Right atrium auricular region (tissue), 2 donors: ENCODE measurements around the gene ARHGAP26. TPM values are rescaled to one million over a fixed set of nuclear protein-coding genes. Genes with fewer than 3 reads are reported as not detected.
A peak's percentile ranks its signal among the peaks of the same experiment; 100 is the strongest.

Source experiments
- DNase-seq: peaks from one replicate; pipeline ENCODE4 v3.0.0-alpha.2; 2019; ENCODE audit warnings: low spot score
- H3K27ac ChIP-seq, 2 donors: fragments of 200-600 bp; sonication (generic); 1 replicate in 1 of 2; 2 replicates in 1 of 2; pipeline ENCODE4 v1.5.1; 2016 to 2019
- H3K27me3 ChIP-seq, 2 donors: fragments of 200-600 bp; sonication (generic); one replicate each; pipeline versions ENCODE4 v1.5.1 to v1.6.0; 2017 to 2019
- H3K36me3 ChIP-seq: fragments of 200-600 bp; sonication (generic); one replicate; pipeline ENCODE4 v1.5.1; 2016
- H3K4me1 ChIP-seq, 2 donors: fragments of 200-600 bp; sonication (generic); one replicate each; pipeline versions ENCODE4 v1.5.1 to v1.6.0; 2017 to 2019
- H3K4me3 ChIP-seq, 2 donors: fragments of 200-600 bp; sonication (generic); 1 replicate in 1 of 2; 2 replicates in 1 of 2; pipeline ENCODE4 v1.5.1; 2017 to 2019; ENCODE audit warnings: mild to moderate bottlenecking in 1 of 2, moderate library complexity in 1 of 2
- H3K9me3 ChIP-seq, 2 donors: fragments of 200-600 bp; sonication (generic); one replicate each; pipeline ENCODE4 v1.5.1; 2019
- CTCF ChIP-seq, 2 donors: fragments of 200-600 bp; sonication (generic); IDR thresholded peaks; one replicate each; pipeline ENCODE4 v1.5.1; 2019; ENCODE audit warnings: antibody characterized with exemption in 2 of 2
- total RNA-seq, 2 donors: library from RNA; depleted of rRNA; stranded (reverse); fragments of >200 nt; gene quantifications; one replicate each; pipeline ENCODE4 v1.1.0, GENCODE V29; 2016

ARHGAP26 gene
- total RNA-seq, 2 donors from 2014 or later = 29.8 to 31.6 TPM

GRCh38 chr5:143008809-143009521 is 238.8 kb downstream of the ARHGAP26 start:
- Histone ChIP-seq H3K4me3 (no peak overlapping the region), H3K27ac (no peak overlapping the region), H3K9me3 (no peaks in the 10 kb centered on the region), H3K36me3 (no peaks in the 10 kb centered on the region), H3K27me3 (no peaks in the 10 kb centered on the region), H3K4me1 (peaks cover 0 to 53% of the 10 kb centered on the region in 2 donors)
- peak; percentile 59 for DNase-seq
- no peak for TF ChIP-seq CTCF (IDR thresholded peaks at IDR 0.05)

GRCh38 chr5:143010351-143010750 is 240.2 kb downstream of the ARHGAP26 start:
- DNase-seq = no peak
- Histone ChIP-seq H3K4me1 (peaks cover 0 to 40% of the 10 kb centered on the region in 2 donors), H3K27me3 (no peaks in the 10 kb centered on the region), H3K4me3 (no peak overlapping the region), H3K9me3 (no peaks in the 10 kb centered on the region), H3K36me3 (no peaks in the 10 kb centered on the region), H3K27ac (no peak overlapping the region)
- TF ChIP-seq CTCF (IDR thresholded peaks at IDR 0.05) = no peak

- no peak for DNase-seq
- Histone ChIP-seq H3K27ac (no peak overlapping the region), H3K4me3 (no peak overlapping the region), H3K9me3 (no peaks in the 10 kb centered on the region), H3K36me3 (no peaks in the 10 kb centered on the region), H3K4me1 (peaks cover 0 to 36% of the 10 kb centered on the region in 2 donors), H3K27me3 (no peaks in the 10 kb centered on the region)
- no peak for TF ChIP-seq CTCF (IDR thresholded peaks at IDR 0.05)
Observed at GRCh38 chr5:143011585-143011984, 241.4 kb downstream of the ARHGAP26 start.

DNA sequence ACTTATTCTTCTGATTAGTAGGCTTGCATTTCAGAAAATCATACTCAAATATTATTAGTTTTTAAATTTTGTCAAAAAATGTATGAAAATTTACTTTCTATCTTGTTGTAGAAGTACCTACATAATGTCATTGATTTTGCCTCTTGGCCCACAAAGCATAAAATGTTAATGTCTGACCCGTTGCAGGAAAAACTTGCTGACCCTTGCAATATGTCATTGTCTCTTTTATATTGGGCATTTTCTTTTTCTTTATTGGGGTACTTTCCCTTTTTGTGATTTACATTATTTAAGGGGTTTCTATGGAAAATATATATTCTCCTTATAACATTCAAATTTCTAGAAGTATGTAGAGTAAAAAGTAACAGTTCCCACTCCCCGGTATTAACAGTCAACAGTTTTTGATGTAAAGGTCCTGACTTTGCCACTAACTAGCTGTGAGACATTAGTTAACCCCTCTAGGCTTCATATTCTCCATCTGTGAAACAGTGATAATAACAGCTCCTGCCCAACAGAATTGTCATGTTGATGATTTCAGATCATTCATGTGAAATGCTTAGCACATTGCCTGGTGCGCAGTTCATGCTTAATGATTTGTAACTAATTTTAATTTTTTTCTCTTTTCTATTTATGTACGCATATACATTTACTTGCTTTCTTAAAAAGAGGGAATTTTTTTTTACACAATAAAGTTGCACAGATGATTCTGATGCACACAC is 243.2 kb downstream of the ARHGAP26 start:
- DNase-seq = no peak
- Histone ChIP-seq H3K4me3 (no peak overlapping the region), H3K27me3 (no peaks in the 10 kb centered on the region), H3K4me1 (peaks cover 0 to 20% of the 10 kb centered on the region in 2 donors), H3K36me3 (no peaks in the 10 kb centered on the region), H3K9me3 (no peaks in the 10 kb centered on the region), H3K27ac (no peak overlapping the region)
- no peak for TF ChIP-seq CTCF (IDR thresholded peaks at IDR 0.05)

GRCh38 chr5:143014017-143014651 is 244.0 kb downstream of the ARHGAP26 start:
- Histone ChIP-seq H3K27me3 (no peaks in the 10 kb centered on the region), H3K9me3 (no peaks in the 10 kb centered on the region), H3K27ac (no peak overlapping the region), H3K36me3 (no peaks in the 10 kb centered on the region), H3K4me1 (peaks cover 0 to 16% of the 10 kb centered on the region in 2 donors), H3K4me3 (no peak overlapping the region)
- DNase-seq = no peak
- TF ChIP-seq CTCF (IDR thresholded peaks at IDR 0.05) = peak in 1 of 2 donors; percentile 52
